Activated T-cell treated with anti-CD3 and anti-CD28 coated beads for 4 hours (primary cell): ENCODE measurements around the gene SPRED2.
"Not testable (repeated sequence)": the region's sequence is repeated elsewhere in the genome, so short reads cannot be mapped to it uniquely, and the experiment has no call there.

ENCODE experiments used
- DNase-seq: peaks from one replicate; pipeline ENCODE4 v3.0.0-alpha.2; 2020

SPRED2 gene

GRCh38 chr2:65337915-65338314 is 94.5 kb downstream of the SPRED2 start:
- DNase-seq = not testable (repeated sequence)

DNA sequence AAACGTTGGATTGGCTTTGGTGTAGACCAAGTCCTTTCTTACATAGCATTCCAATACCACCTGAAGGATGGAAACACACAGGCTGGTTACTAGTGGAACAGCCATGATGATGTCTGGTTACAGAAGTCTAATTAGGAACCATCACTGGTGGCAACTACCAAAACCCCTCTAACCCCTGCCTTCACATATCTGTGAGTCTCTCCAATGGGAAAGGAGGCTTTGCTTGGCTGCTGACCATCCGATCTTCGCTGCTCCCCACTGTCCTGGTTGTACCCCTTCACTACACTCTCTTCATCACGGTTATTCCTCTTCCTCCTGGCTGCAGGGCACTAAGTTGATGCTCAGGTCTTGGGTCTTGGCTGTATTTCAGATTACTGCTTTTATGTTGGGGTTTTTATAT is 97.7 kb downstream of the SPRED2 start:
- no peak for DNase-seq

DNA sequence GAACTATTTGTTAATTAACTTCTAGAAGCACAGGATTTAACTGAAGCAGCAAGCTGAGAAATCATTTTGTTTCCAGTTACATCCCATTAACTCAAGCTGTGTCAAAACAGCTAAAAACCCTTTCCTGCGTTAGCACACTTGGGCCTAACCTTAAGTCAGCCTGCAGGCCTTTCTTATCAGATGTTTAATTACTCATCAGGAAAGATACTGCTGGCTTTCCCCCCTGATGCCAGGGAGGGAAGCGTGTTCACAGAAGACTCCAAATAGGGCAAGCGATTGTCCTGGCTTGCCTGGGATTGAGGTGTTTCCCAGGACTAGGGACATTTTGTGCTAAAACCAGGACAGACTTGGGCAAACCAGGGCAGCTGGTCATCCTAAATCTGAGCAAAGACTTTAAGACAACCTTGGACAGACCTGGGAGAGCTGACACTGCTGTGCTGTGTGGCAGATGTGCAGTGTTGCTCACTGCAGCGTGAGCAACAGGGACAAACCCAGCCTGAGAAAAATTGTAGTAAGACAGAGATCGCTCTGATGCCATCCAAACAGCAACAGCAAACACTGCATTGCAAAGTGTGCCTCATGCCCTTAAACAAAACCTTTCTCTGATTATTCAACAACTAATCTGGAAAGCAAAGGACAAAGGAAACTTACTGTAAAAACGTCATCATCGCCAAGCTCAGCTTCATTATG is 100.9 kb downstream of the SPRED2 start:
- no peak for DNase-seq

- no peak for DNase-seq
Measured at GRCh38 chr2:65329525-65329924, 102.9 kb downstream of the SPRED2 start.

- DNase-seq = no peak
Measured at GRCh38 chr2:65326276-65326675, 106.1 kb downstream of the SPRED2 start.

GRCh38 chr2:65325066-65325465 is 107.3 kb downstream of the SPRED2 start:
- no peak for DNase-seq

- DNase-seq = no peak
Measured at GRCh38 chr2:65320946-65321345, 111.5 kb downstream of the SPRED2 start.

GRCh38 chr2:65320042-65320725 is 112.2 kb downstream of the SPRED2 start:
- no peak for DNase-seq

DNA sequence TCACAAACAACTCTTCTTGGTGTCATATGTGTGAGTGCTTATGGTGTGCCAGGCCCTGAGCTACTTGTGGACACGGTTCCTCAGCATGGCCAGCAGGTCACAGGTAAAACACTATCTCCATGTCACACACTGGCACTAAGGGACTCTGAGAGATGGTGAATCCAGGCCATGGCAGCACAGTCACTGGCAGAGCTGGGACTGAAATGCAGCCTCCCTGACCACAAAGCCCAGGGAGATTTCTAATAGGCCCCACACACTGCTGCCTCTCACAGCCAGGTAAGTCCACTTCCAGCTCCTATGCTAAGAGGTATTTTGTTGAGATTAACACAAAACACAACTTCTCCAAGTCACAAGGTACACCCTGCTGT is 112.7 kb downstream of the SPRED2 start:
- DNase-seq = no peak

- DNase-seq = no peak
Measured at GRCh38 chr2:65319072-65319673, 113.2 kb downstream of the SPRED2 start.

GRCh38 chr2:65317841-65318240 is 114.6 kb downstream of the SPRED2 start:
- DNase-seq = no peak

GRCh38 chr2:65317351-65317750 is 115.0 kb downstream of the SPRED2 start:
- DNase-seq = not testable (repeated sequence)

DNA sequence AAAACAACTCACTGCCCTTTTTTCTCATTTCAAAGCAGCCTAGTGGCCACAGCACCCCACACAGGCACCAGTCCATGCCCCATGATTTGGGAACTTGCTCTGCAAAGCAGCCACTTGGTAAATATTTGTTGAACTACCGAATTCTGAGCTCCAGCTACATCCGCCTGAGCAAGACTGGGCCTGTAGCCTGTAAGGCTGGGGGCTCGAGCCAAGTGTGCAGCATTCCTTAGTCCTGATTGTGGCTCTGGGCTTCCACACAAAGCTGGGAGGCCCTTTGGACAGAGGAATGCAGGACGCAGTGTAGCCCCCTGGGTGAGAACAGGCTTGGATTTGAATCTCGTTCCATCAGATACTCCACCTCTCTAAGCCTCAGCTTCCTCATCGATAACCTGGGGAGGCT is 116.3 kb downstream of the SPRED2 start:
- no peak for DNase-seq

DNA sequence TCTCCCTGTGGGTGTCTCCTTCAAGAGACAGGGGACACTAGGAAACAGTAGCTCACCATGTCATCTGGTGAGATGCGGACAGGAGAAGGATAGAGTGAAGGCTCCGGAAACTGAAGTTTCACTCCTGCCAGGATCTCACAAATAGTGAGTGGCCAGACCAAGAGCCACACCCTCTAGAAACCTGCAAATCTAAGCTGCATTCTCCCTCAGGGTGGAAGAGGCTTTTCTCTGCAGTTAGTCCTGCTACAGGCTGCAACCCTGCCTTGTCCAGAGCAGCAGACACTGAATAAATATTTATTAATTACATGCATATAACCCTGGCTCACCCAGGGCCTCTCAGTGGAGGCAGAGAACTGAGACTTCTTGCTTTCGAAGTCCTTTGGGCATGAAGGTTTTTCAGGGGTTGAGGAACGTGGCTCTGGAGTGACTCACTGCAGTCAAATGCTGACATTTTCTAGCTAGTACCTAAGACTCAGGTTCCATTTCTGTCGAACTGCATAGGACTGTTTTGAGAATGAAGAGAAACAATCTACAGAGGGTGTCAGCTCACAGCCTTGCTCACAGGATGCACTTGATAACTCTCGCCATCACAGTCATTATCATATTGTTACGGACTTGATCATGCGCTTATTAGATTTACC is 117.5 kb downstream of the SPRED2 start:
- no peak for DNase-seq

- no peak for DNase-seq
Measured at GRCh38 chr2:65313954-65314256, 118.5 kb downstream of the SPRED2 start.

GRCh38 chr2:65313126-65313953 is 119.1 kb downstream of the SPRED2 start:
- no peak for DNase-seq

DNA sequence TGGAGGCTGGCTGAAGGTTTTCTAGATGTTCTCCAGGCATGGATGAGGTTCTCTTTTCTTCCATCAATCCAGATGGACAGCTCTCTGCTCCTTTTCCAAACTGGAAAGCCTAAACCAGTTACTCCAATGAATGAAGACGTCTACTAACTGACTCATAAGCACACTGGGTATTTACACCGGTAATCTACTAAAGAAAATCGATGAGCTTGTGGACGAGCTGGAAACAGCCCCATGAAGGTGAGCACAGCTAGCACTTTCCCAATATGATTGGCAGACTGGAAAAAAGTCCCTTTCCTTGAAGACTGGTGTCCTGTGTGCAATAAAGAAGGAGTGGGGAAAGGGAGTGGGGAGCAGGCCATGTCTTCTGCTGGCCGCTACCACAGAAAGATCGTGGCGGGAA is 120.8 kb downstream of the SPRED2 start:
- no peak for DNase-seq

DNA sequence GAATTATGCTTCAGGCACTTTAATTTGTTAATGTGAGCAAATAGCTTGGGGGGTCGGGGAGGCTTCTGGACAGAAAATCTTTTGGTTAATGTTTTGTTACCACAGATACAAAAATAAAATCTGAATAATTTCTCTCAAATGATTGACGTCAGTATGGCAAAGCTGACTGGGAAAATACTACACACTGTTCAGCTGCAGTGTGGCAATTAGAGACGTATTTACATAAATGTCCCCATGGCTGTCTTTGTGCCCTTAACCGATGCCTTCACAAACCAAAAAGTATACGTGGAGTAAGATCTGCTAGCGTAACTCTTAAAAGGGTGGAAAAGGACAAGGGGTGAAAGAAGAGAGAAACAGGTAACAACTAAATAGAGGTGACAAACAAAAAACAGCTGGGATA is 121.3 kb downstream of the SPRED2 start:
- no peak for DNase-seq

DNA sequence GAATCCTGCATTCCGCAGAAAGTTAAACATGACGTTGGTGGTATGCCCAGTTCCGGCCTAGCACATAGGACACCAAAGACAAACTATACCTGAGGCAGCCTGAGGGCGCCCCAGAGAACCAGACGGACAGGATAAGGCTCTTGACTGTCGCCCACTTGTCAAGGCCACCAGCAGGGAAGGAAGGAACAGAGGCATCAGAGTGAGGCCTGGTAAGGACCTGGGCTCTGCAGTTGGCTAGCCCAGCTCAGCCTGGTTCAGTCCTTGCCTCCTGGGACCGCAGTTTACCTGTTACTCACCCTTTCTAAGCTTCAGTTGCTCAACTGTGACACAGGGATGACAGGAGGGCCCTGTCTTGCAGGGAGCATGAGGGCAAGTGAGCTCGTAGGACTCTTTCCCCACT is 122.7 kb downstream of the SPRED2 start:
- no peak for DNase-seq

GRCh38 chr2:65305934-65306333 is 126.5 kb downstream of the SPRED2 start:
- DNase-seq = no peak

DNA sequence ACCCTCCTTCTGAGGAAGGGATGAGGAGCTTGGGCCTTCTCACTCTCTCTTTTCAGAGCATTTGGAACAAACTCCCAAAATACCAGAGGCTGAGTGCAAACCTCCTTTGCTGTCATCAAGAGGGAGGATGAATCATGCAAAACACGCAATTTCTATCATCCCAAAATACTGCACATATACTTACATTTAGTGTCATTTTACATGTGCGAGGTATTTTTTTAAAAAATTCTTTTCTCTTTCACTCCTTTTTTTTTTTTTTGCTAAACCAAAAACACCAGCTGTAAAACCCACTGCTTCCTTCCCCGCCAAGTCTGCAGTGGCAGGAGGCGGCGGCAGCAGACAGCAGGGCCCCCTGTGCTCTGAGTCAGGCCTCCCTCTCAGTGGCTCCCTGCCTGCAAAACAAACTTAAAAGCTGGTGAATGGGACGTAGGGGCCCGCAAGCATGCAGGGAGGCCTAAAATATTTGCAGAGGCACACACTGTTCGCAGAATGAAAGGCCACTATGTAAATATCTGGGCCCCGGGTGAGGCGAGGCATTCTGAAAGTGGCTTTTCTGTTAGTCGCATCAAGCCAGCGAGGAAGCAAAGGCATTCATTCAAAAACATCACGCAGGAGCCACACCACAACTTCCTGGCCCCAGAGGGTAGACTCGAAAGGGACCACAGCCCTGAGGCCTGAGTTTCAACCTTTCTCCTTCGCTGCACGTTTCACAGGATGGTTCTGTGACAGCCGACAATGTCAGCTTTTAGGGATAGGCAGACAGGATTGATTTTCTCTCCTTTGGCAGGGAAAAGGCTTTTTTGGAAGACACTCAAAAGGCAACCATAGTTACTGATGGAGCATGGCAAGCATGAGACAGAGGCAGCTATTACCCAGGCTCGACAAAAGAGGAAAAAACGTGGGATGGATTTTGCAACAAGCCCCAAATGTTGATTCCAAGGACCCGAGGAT is 131.4 kb downstream of the SPRED2 start:
- peak; percentile 32 for DNase-seq
